Measurements from ENCODE around the gene SELENOM. TPM values are rescaled to one million over a fixed set of nuclear protein-coding genes. Genes with fewer than 3 reads are reported as not detected.

SELENOM gene
- total and polyA plus RNA-seq, 2 donors (not counting 1 experiment from before 2014, with no cell fraction given): 23.6 to 43.3 TPM

GRCh38 chr22:31055635-31056159 is 51.7 kb downstream of the SELENOM start:
- Mint-ChIP-seq H3K4me1 (no peaks in the 10 kb centered on the region), H3K27me3 (no peaks in the 10 kb centered on the region), H3K4me3 (no peak overlapping the region), H3K27ac (no peak overlapping the region), H3K9me3 (ENCODE audit: insufficient read depth) (no peaks in the 10 kb centered on the region)
- no peak for DNase-seq
- ATAC-seq (ENCODE audit: low read depth): no peak
- H2AFZ ChIP-seq (ENCODE audit: insufficient read depth, low read depth, low read length, poor library complexity, severe bottlenecking): no peak overlapping the region
- no peaks in the 10 kb centered on the region for H3K9me3 ChIP-seq (ENCODE audit: control extremely low read depth in 1 of 3, control insufficient read depth in 2 of 3, insufficient read depth in 1 of 3, low read length in 2 of 3)
- H3K27me3 ChIP-seq (replicated peaks in 1 of 4; ENCODE audit: control extremely low read depth in 1 of 4, control insufficient read depth in 3 of 4, insufficient read depth in 4 of 4, low read length in 3 of 4): peaks cover 0 to 2% (median 0%) of the 10 kb centered on the region in 4 experiments
- ChIA-PET CTCF (interaction anchor here (0.5 kb wide), 1 partner anchor 72 kb away, joined by 3 read pairs; no protein-coding TSS in a partner anchor), POLR2A (no interaction called here)
- H3K4me3 ChIP-seq (ENCODE audit: control extremely low read depth in 1 of 5, extremely low read depth in 1 of 5, insufficient read depth in 1 of 5, low read depth in 2 of 5, low read length in 4 of 5): no peak overlapping the region
- intact Hi-C loops (cut with micrococcal nuclease): no loop called here
- H3K9ac ChIP-seq (ENCODE audit: low read length): no peak overlapping the region
- WGBS (ENCODE audit: insufficient coverage): 84% methylated on average over 10 of the region's 13 CpGs
- no peak overlapping the region for H3K27ac ChIP-seq (ENCODE audit: low read length in 2 of 2)
- no peaks in the 10 kb centered on the region for H4K20me1 ChIP-seq (ENCODE audit: control insufficient read depth, insufficient read depth, low read length, poor library complexity, severe bottlenecking)
- no peaks in the 10 kb centered on the region for H3K4me1 ChIP-seq (ENCODE audit: control insufficient read depth in 2 of 2, insufficient read depth in 2 of 2, low read length in 2 of 2)
- no peak overlapping the region for H3K4me2 ChIP-seq (replicated peaks; ENCODE audit: low read depth, low read length, poor library complexity, severe bottlenecking)
- H3K79me2 ChIP-seq (ENCODE audit: control insufficient read depth, insufficient read depth, low read length): no peaks in the 10 kb centered on the region
- no peaks in the 10 kb centered on the region for H3K36me3 ChIP-seq (replicated peaks in 1 of 2; ENCODE audit: control extremely low read depth in 1 of 2, control insufficient read depth in 1 of 2, extremely low read depth in 1 of 2, insufficient read depth in 2 of 2, low read length in 1 of 2)
- TF ChIP-seq CTCF (IDR thresholded peaks at IDR 0.05) (no peak), EZH2 (IDR thresholded peaks at IDR 0.05; ENCODE audit: borderline replicate concordance, insufficient read depth, low read depth, low read length, poor library complexity, severe bottlenecking) (no peak)

GRCh38 chr22:31055117-31055634 is 52.2 kb downstream of the SELENOM start:
- no peaks in the 10 kb centered on the region for H3K9me3 Mint-ChIP-seq (ENCODE audit: insufficient read depth)
- Histone ChIP-seq H3K79me2 (ENCODE audit: control insufficient read depth, insufficient read depth, low read length) (no peaks in the 10 kb centered on the region), H3K9ac (ENCODE audit: low read length) (no peak overlapping the region), H3K27ac (ENCODE audit: low read length in 2 of 2) (no peak overlapping the region), H3K27me3 (replicated peaks in 1 of 4; ENCODE audit: control extremely low read depth in 1 of 4, control insufficient read depth in 3 of 4, insufficient read depth in 4 of 4, low read length in 3 of 4) (peaks cover 0 to 2% (median 0%) of the 10 kb centered on the region in 4 experiments), H3K36me3 (replicated peaks in 1 of 2; ENCODE audit: control extremely low read depth in 1 of 2, control insufficient read depth in 1 of 2, extremely low read depth in 1 of 2, insufficient read depth in 2 of 2, low read length in 1 of 2) (no peaks in the 10 kb centered on the region), H3K9me3 (ENCODE audit: control extremely low read depth in 1 of 3, control insufficient read depth in 2 of 3, insufficient read depth in 1 of 3, low read length in 2 of 3) (no peaks in the 10 kb centered on the region), H3K4me1 (ENCODE audit: control insufficient read depth in 2 of 2, insufficient read depth in 2 of 2, low read length in 2 of 2) (no peaks in the 10 kb centered on the region), H4K20me1 (ENCODE audit: control insufficient read depth, insufficient read depth, low read length, poor library complexity, severe bottlenecking) (no peaks in the 10 kb centered on the region), H3K4me2 (replicated peaks; ENCODE audit: low read depth, low read length, poor library complexity, severe bottlenecking) (no peak overlapping the region), H3K4me3 (ENCODE audit: control extremely low read depth in 1 of 5, extremely low read depth in 1 of 5, insufficient read depth in 1 of 5, low read depth in 2 of 5, low read length in 4 of 5) (no peak overlapping the region), H2AFZ (ENCODE audit: insufficient read depth, low read depth, low read length, poor library complexity, severe bottlenecking) (no peak overlapping the region)
- ChIA-PET CTCF (no interaction called here), POLR2A (no interaction called here)
- intact Hi-C loops (cut with micrococcal nuclease): no loop called here
- ATAC-seq (ENCODE audit: low read depth) (no peak), DNase-seq (no peak)
- no peak overlapping the region for H3K27ac Mint-ChIP-seq
- WGBS (ENCODE audit: insufficient coverage): 92% methylated on average over 4 of the region's 5 CpGs
- no peak overlapping the region for H3K4me3 Mint-ChIP-seq
- TF ChIP-seq EZH2 (IDR thresholded peaks at IDR 0.05; ENCODE audit: borderline replicate concordance, insufficient read depth, low read depth, low read length, poor library complexity, severe bottlenecking) (no peak), CTCF (IDR thresholded peaks at IDR 0.05) (no peak)
- no peaks in the 10 kb centered on the region for H3K27me3 Mint-ChIP-seq
- H3K4me1 Mint-ChIP-seq: no peaks in the 10 kb centered on the region
